Measurements from ENCODE around the gene SCD.
A peak's percentile ranks its signal among the peaks of the same experiment; 100 is the strongest.

Gene SCD

GRCh38 chr10:100340948-100341847, 5.8 kb upstream of the SCD start:
- DNase-seq, result no peak

GRCh38 chr10:100341953-100342626, 4.9 kb upstream of the SCD start:
- peak; percentile 45 for DNase-seq

- no peak for DNase-seq
These were observed 4.4 kb upstream of the SCD start for GRCh38 chr10:100342627-100342972.

- no peak for DNase-seq
These were observed 2.7 kb upstream of the SCD start for GRCh38 chr10:100344241-100344788.

GRCh38 chr10:100345570-100346330, 1.3 kb upstream of the SCD start:
- DNase-seq, result no peak

- DNase-seq, result peak; percentile 56 to 73
These were observed 675 bp upstream of the SCD start for GRCh38 chr10:100346351-100346764.

GRCh38 chr10:100347568-100348195, 649 bp downstream of the SCD start:
- DNase-seq, result no peak

GRCh38 chr10:100348389-100348927, 1.4 kb downstream of the SCD start:
- DNase-seq, result no peak

GRCh38 chr10:100349087-100349486, 2.1 kb downstream of the SCD start:
- no peak for DNase-seq

GRCh38 chr10:100349672-100350071, 2.6 kb downstream of the SCD start:
- DNase-seq, result no peak

- DNase-seq, result no peak
These were observed 4.0 kb downstream of the SCD start for GRCh38 chr10:100350914-100351485.

- no peak for DNase-seq
These were observed 6.9 kb downstream of the SCD start for GRCh38 chr10:100353770-100354485.

- DNase-seq, result no peak
These were observed 8.1 kb downstream of the SCD start for GRCh38 chr10:100355086-100355485.

GRCh38 chr10:100356067-100357017, 9.3 kb downstream of the SCD start:
- no peak for DNase-seq

- no peak for DNase-seq
These were observed 10.2 kb downstream of the SCD start for GRCh38 chr10:100357059-100357858.

GRCh38 chr10:100359030-100359432, 12.0 kb downstream of the SCD start:
- no peak for DNase-seq

GRCh38 chr10:100359529-100360150, 12.6 kb downstream of the SCD start:
- DNase-seq, result no peak

- no peak for DNase-seq
These were observed 13.2 kb downstream of the SCD start for GRCh38 chr10:100360234-100360633.
